Caco-2 (cell line): ENCODE measurements around the gene TUBB1. TPM values are rescaled to one million over a fixed set of nuclear protein-coding genes. Genes with fewer than 3 reads are reported as not detected.

Experiments used
- BruUV-seq: library from RNA; stranded (reverse); fragments of 400-500 nt; replicated peaks from 2 replicates; lab custom pipeline; 2021; lab: Mats Ljungman, UMichigan
- CTCF ChIA-PET: fragments of 300-600 bp; sonication (Branson Sonifier 250); formaldehyde crosslinking; loops from one replicate; lab custom pipeline; 2022; ENCODE audit warnings: antibody characterized with exemption; lab: Charles Lee
- POLR2A ChIA-PET: fragments of 300-600 bp; sonication (Branson Sonifier 250); formaldehyde crosslinking; loops from one replicate; lab custom pipeline; 2022; ENCODE audit warnings: antibody characterized with exemption; lab: Charles Lee
- DNase-seq, 2 experiments: peaks; one replicate each; pipeline versions ENCODE4 v3.0.0 to v3.0.0-alpha.2; 2020 to 2022
- H3K27me3 ChIP-seq: replicated peaks from 2 replicates; pipeline ENCODE4 v1.6.0; 2011; ENCODE audit warnings: low read length; ENCODE audit not compliant: control insufficient read depth, insufficient read depth
- H3K36me3 ChIP-seq: 2 replicates; pipeline ENCODE4 v1.5.1; 2011; ENCODE audit warnings: low read length; ENCODE audit not compliant: control insufficient read depth, insufficient read depth
- H3K4me1 ChIP-seq: fragments of 250-450 bp; sonication (Bioruptor Pico); 2 replicates; pipeline ENCODE4 v1.5.1; 2020; ENCODE audit warnings: mild to moderate bottlenecking
- H3K4me3 ChIP-seq: 2 replicates; pipeline ENCODE4 v1.5.1; 2011; ENCODE audit warnings: low read depth, mild to moderate bottlenecking, control low read depth, low read length
- H3K9me3 ChIP-seq: fragments of 250-450 bp; sonication (Bioruptor Pico); 2 replicates; pipeline ENCODE4 v1.5.1; 2020; ENCODE audit warnings: mild to moderate bottlenecking, moderate library complexity
- H3K27ac Mint-ChIP-seq: one replicate; pipeline ENCODE4 v1.8.0; 2022; ENCODE audit warnings: mixed read lengths; ENCODE audit not compliant: unreplicated experiment
- H3K27me3 Mint-ChIP-seq: one replicate; pipeline ENCODE4 v1.8.0; 2022; ENCODE audit warnings: mixed read lengths; ENCODE audit not compliant: insufficient read depth, unreplicated experiment
- H3K36me3 Mint-ChIP-seq: one replicate; pipeline ENCODE4 v1.8.0; 2022; ENCODE audit warnings: mild to moderate bottlenecking, mixed read lengths; ENCODE audit not compliant: insufficient read depth, unreplicated experiment
- H3K4me1 Mint-ChIP-seq: one replicate; pipeline ENCODE4 v1.8.0; 2022; ENCODE audit warnings: low read depth, mixed read lengths; ENCODE audit not compliant: unreplicated experiment
- H3K4me3 Mint-ChIP-seq: one replicate; pipeline ENCODE4 v1.8.0; 2022; ENCODE audit warnings: mild to moderate bottlenecking, moderate library complexity, mixed read lengths; ENCODE audit not compliant: unreplicated experiment
- H3K9me3 Mint-ChIP-seq: one replicate; pipeline ENCODE4 v1.8.0; 2022; ENCODE audit warnings: mixed read lengths; ENCODE audit not compliant: unreplicated experiment
- CTCF ChIP-seq, 2 experiments: fragments of 200-600 bp in 1 of 2; IDR thresholded peaks; 1 replicate in 1 of 2; 2 replicates in 1 of 2; pipeline versions ENCODE4 v1.5.1 to v1.8.0; 2011 to 2022; ENCODE audit warnings: antibody characterized with exemption in 1 of 2, control low read depth in 1 of 2, inconsistent platforms in 1 of 2, low read depth in 1 of 2, low read length in 1 of 2, mild to moderate bottlenecking in 1 of 2, moderate library complexity in 1 of 2; ENCODE audit not compliant: insufficient read depth in 1 of 2, severe bottlenecking in 1 of 2, unreplicated experiment in 1 of 2
- intact Hi-C: fragments of 100-400 bp; cut with micrococcal nuclease; formaldehyde crosslinking; loops from one replicate; pipeline ENCODE4 v1.10.0; 2022; ENCODE audit not compliant: unreplicated experiment
- total RNA-seq: library from RNA; stranded (reverse); gene quantifications from 2 replicates; pipeline ENCODE4 v1.2.3, GENCODE V29; 2022

The TUBB1 gene
- total RNA-seq, 1 experiment from 2014 or later = 0.18 TPM

DNA sequence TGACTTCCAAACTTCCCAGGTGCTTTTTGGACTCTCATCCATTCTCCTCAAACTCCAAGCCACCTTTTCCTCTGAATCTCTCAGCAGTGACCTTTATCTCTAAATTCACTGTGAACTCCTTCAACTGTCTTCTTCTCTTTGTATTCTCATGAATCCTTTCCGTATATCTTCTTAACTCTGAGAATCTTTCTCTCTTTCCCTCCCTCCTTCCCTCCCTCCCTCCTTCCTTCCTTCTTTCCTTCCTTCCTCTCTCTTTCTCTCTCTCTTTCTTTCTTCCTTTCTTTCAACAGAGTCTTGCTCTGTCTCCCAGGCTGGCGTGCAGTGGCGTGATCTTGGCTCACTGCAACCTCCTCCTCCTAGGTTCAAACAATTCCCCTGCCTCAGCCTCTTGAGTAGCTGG lies 27.6 kb downstream of the TUBB1 start:
- no peaks in the 10 kb centered on the region for H3K36me3 ChIP-seq
- POLR2A ChIA-PET = no interaction called here
- no peak overlapping the region for H3K4me3 Mint-ChIP-seq
- H3K4me3 ChIP-seq = no peak overlapping the region
- H3K9me3 ChIP-seq = no peaks in the 10 kb centered on the region
- BruUV-seq = no TSS peak
- H3K4me1 ChIP-seq = peaks cover 29% of the 10 kb centered on the region
- H3K27me3 Mint-ChIP-seq = no peaks in the 10 kb centered on the region
- H3K36me3 Mint-ChIP-seq = no peaks in the 10 kb centered on the region
- no peak overlapping the region for H3K27ac Mint-ChIP-seq
- intact Hi-C loops = no loop called here
- H3K27me3 ChIP-seq = no peaks in the 10 kb centered on the region
- peaks cover 37% of the 10 kb centered on the region for H3K4me1 Mint-ChIP-seq
- CTCF ChIA-PET = no interaction called here
- DNase-seq = no peak
- TF ChIP-seq CTCF (IDR thresholded peaks at IDR 0.05; ENCODE audit: insufficient read depth in 1 of 2, low read depth in 1 of 2, low read length in 1 of 2, severe bottlenecking in 1 of 2, unreplicated experiment in 1 of 2) = no peak
- no peaks in the 10 kb centered on the region for H3K9me3 Mint-ChIP-seq

GRCh38 chr20:59047938-59048680 lies 28.9 kb downstream of the TUBB1 start:
- Histone ChIP-seq H3K27me3 (no peaks in the 10 kb centered on the region), H3K4me1 (peaks cover 26% of the 10 kb centered on the region), H3K9me3 (no peaks in the 10 kb centered on the region), H3K36me3 (no peaks in the 10 kb centered on the region), H3K4me3 (no peak overlapping the region)
- no peak for TF ChIP-seq CTCF (IDR thresholded peaks at IDR 0.05; ENCODE audit: insufficient read depth in 1 of 2, low read depth in 1 of 2, low read length in 1 of 2, severe bottlenecking in 1 of 2, unreplicated experiment in 1 of 2)
- POLR2A ChIA-PET = interaction anchor here (1.0 kb wide), 2 partner anchors 15 to 32 kb away, joined by 3 to 7 read pairs; partner anchors contain the start of gene ATP5F1E
- intact Hi-C loops = loop anchor here (2.0 kb wide), 1 partner anchor 35 kb away; no protein-coding TSS in a partner anchor
- peaks cover 1% of the 10 kb centered on the region for H3K27me3 Mint-ChIP-seq
- no peaks in the 10 kb centered on the region for H3K9me3 Mint-ChIP-seq
- CTCF ChIA-PET = interaction anchor here (0.6 to 0.9 kb wide), 3 partner anchors 16 to 178 kb away, joined by 3 to 4 read pairs (median 3); partner anchors contain the start of gene ATP5F1E
- DNase-seq = peak; percentile 86 to 91
- H3K27ac Mint-ChIP-seq = peak overlapping the region; percentile 5
- no peaks in the 10 kb centered on the region for H3K36me3 Mint-ChIP-seq
- H3K4me1 Mint-ChIP-seq = peaks cover 37% of the 10 kb centered on the region
- H3K4me3 Mint-ChIP-seq = peak overlapping the region; percentile 48
- BruUV-seq = TSS peak; percentile 44

DNA sequence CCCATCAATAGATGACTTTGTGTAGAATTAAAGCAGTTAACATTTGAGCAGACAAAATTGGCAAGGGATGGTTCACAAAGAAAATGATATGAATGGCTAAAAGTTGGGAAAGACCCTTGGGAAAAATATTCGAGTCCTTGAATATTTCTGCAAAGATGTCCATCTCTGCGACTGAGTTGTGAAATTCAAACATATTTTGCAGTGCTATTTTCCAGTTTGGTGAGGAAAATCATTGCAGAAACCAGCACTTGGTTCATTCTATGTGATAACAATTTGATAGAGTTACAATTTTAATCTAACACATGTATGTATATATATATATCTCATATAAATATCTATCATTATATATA lies 29.4 kb downstream of the TUBB1 start:
- Histone ChIP-seq H3K4me1 (peaks cover 23% of the 10 kb centered on the region), H3K36me3 (no peaks in the 10 kb centered on the region)

More for the DNA sequence above, 29.4 kb downstream of the TUBB1 start:
- Histone ChIP-seq H3K9me3 (no peaks in the 10 kb centered on the region), H3K4me3 (no peak overlapping the region), H3K27me3 (no peaks in the 10 kb centered on the region)
- Mint-ChIP-seq H3K36me3 (no peaks in the 10 kb centered on the region), H3K9me3 (no peaks in the 10 kb centered on the region), H3K27me3 (peaks cover 5% of the 10 kb centered on the region), H3K27ac (no peak overlapping the region), H3K4me3 (peak overlapping the region; percentile 48), H3K4me1 (peaks cover 32% of the 10 kb centered on the region)
- CTCF ChIA-PET = interaction anchor here (0.6 kb wide), 1 partner anchor 105 kb away, joined by 7 read pairs; no protein-coding TSS in a partner anchor
- no peak for TF ChIP-seq CTCF (IDR thresholded peaks at IDR 0.05; ENCODE audit: insufficient read depth in 1 of 2, low read depth in 1 of 2, low read length in 1 of 2, severe bottlenecking in 1 of 2, unreplicated experiment in 1 of 2)
- no TSS peak for BruUV-seq
- POLR2A ChIA-PET = interaction anchor here (1.0 kb wide), 1 partner anchor 16 kb away, joined by 7 read pairs; the partner anchor contains the start of gene ATP5F1E
- no peak for DNase-seq
- intact Hi-C loops = loop anchor here (2.0 kb wide), 1 partner anchor 34 kb away; no protein-coding TSS in a partner anchor
